Measurements from ENCODE around the gene ORC2. TPM values are rescaled to one million over a fixed set of nuclear protein-coding genes. Genes with fewer than 3 reads are reported as not detected.
"Not testable (repeated sequence)": the region's sequence is repeated elsewhere in the genome, so short reads cannot be mapped to it uniquely, and the experiment has no call there.

The ORC2 gene
- total RNA-seq, 1 donor from 2014 or later, result 21.6 TPM

- Histone ChIP-seq H3K4me1 (no peaks in the 10 kb centered on the region), H3K4me3 (no peak overlapping the region), H3K27ac (no peak overlapping the region), H3K27me3 (no peaks in the 10 kb centered on the region), H3K9me3 (no peaks in the 10 kb centered on the region), H3K36me3 (peaks cover 0 to 40% of the 10 kb centered on the region in 2 donors)
- no peak for TF ChIP-seq POLR2A (IDR thresholded peaks at IDR 0.05)
- no peak for TF ChIP-seq POLR2AphosphoS5 (IDR thresholded peaks at IDR 0.05; ENCODE audit: insufficient read depth in 1 of 2, low read depth in 1 of 2)
- TF ChIP-seq CTCF (IDR thresholded peaks at IDR 0.05), result no peak
- intact Hi-C loops (cut with DNase I), result no loop called here
- no peak for DNase-seq (ENCODE audit: extremely low spot score in 2 of 2)
These were observed 29.6 kb upstream of the ORC2 start for GRCh38 chr2:200993097-200993496.

- intact Hi-C loops (cut with DNase I), result no loop called here
These were observed 23.7 kb upstream of the ORC2 start for GRCh38 chr2:200987137-200987536.

GRCh38 chr2:200985799-200986198 is 22.3 kb upstream of the ORC2 start:
- intact Hi-C loops (cut with DNase I), result no loop called here

More at GRCh38 chr2:200987137-200987536, 23.7 kb upstream of the ORC2 start:
- Histone ChIP-seq H3K27me3 (no peaks in the 10 kb centered on the region), H3K36me3 (peaks cover 0 to 42% of the 10 kb centered on the region in 2 donors), H3K4me3 (no peak overlapping the region), H3K27ac (no peak overlapping the region), H3K4me1 (no peaks in the 10 kb centered on the region), H3K9me3 (no peaks in the 10 kb centered on the region)
- DNase-seq (ENCODE audit: extremely low spot score in 2 of 2), result no peak
- TF ChIP-seq POLR2AphosphoS5 (IDR thresholded peaks at IDR 0.05; ENCODE audit: insufficient read depth in 1 of 2, low read depth in 1 of 2) (no peak), POLR2A (IDR thresholded peaks at IDR 0.05) (no peak), CTCF (IDR thresholded peaks at IDR 0.05) (no peak)

GRCh38 chr2:200976710-200977109 is 13.2 kb upstream of the ORC2 start:
- no peak for DNase-seq (ENCODE audit: extremely low spot score in 2 of 2)
- Histone ChIP-seq H3K36me3 (peaks cover 0 to 18% of the 10 kb centered on the region in 2 donors), H3K27me3 (no peaks in the 10 kb centered on the region), H3K4me3 (no peak overlapping the region), H3K27ac (no peak overlapping the region), H3K4me1 (no peaks in the 10 kb centered on the region), H3K9me3 (no peaks in the 10 kb centered on the region)
- TF ChIP-seq CTCF (IDR thresholded peaks at IDR 0.05) (no peak), POLR2AphosphoS5 (IDR thresholded peaks at IDR 0.05; ENCODE audit: insufficient read depth in 1 of 2, low read depth in 1 of 2) (no peak), POLR2A (IDR thresholded peaks at IDR 0.05) (no peak)
- intact Hi-C loops (cut with DNase I), result no loop called here

More at GRCh38 chr2:200985799-200986198, 22.3 kb upstream of the ORC2 start:
- no peak for TF ChIP-seq CTCF (IDR thresholded peaks at IDR 0.05)
- no peak for TF ChIP-seq POLR2AphosphoS5 (IDR thresholded peaks at IDR 0.05; ENCODE audit: insufficient read depth in 1 of 2, low read depth in 1 of 2)
- no peak for DNase-seq (ENCODE audit: extremely low spot score in 2 of 2)
- no peaks in the 10 kb centered on the region for H3K27me3 ChIP-seq
- H3K4me1 ChIP-seq, result no peaks in the 10 kb centered on the region
- H3K36me3 ChIP-seq, result peaks cover 0 to 46% of the 10 kb centered on the region in 2 donors
- H3K4me3 ChIP-seq, result no peak overlapping the region
- H3K27ac ChIP-seq, result no peak overlapping the region
- no peaks in the 10 kb centered on the region for H3K9me3 ChIP-seq

- TF ChIP-seq POLR2A (IDR thresholded peaks at IDR 0.05) (no peak), POLR2AphosphoS5 (IDR thresholded peaks at IDR 0.05; ENCODE audit: insufficient read depth in 1 of 2, low read depth in 1 of 2) (no peak), CTCF (IDR thresholded peaks at IDR 0.05) (no peak)
- Histone ChIP-seq H3K36me3 (peaks cover 0 to 7% of the 10 kb centered on the region in 2 donors), H3K9me3 (no peaks in the 10 kb centered on the region), H3K4me1 (no peaks in the 10 kb centered on the region), H3K27ac (no peak overlapping the region), H3K4me3 (no peak overlapping the region), H3K27me3 (no peaks in the 10 kb centered on the region)
- intact Hi-C loops (cut with DNase I), result no loop called here
- DNase-seq (ENCODE audit: extremely low spot score in 2 of 2), result no peak
These were observed 12.2 kb upstream of the ORC2 start for GRCh38 chr2:200975672-200976071.

- H3K27ac ChIP-seq; DNase-seq (ENCODE audit: extremely low spot score in 2 of 2); H3K9me3 ChIP-seq; intact Hi-C loops (cut with DNase I); H3K4me3 ChIP-seq; H3K4me1 ChIP-seq; H3K27me3 ChIP-seq; H3K36me3 ChIP-seq: not testable (repeated sequence)
These were observed 6.6 kb upstream of the ORC2 start for GRCh38 chr2:200970057-200970456.
